ENCODE measurements around the gene C1orf115. TPM values are rescaled to one million over a fixed set of nuclear protein-coding genes. Genes with fewer than 3 reads are reported as not detected.
A peak's percentile ranks its signal among the peaks of the same experiment; 100 is the strongest.

C1orf115 gene
- total and polyA plus RNA-seq, 2 of the 4 experiments (the other 2 are of a cell fraction), result 0.07 to 0.18 TPM

DNA sequence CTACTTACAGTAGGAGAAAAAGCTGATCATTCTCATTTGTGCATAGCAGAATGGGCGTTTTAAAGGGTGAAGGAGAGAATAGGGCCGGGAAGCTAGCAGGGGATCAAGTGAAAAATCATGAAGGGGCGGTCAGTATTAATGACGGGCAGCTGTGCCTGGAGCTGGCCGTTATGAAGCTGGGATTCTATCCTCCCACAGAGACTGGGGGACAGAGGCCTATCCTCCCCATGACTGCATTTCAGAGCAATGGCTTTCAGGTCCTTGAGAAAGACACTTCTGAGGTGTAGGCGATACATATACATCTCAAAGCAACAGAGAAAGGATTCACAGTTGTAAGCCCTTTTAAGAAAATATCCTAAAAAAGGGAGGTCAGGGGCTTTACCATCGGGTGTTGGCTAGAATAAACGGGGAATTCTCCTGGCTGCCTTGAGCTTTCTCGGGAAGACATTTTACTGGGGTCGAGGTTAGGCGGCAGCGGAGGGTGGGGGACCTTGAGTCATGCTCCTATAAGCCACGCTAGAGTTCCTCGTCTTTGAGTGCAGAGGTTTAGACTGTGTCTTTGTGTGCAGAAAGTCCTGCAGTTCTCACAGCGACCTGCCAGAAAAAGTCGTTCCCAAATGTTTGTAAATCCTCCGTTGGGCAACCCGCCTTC is 57.4 kb downstream of the C1orf115 start:
- Histone ChIP-seq H3K9me3 (ENCODE audit: control insufficient read depth, insufficient read depth, low read length) (no peaks in the 10 kb centered on the region), H3K4me2 (ENCODE audit: low read depth, low read length) (peak overlapping the region; percentile 85), H2AFZ (replicated peaks; ENCODE audit: low read length, poor library complexity) (peak overlapping the region; percentile 99), H3K56ac (ENCODE audit: extremely low read depth, insufficient read depth, low read length) (no peak overlapping the region), H3K18ac (ENCODE audit: low read depth, low read length) (no peak overlapping the region), H3K14ac (replicated peaks; ENCODE audit: low read depth, low read length) (0 out of 2 replicates have a peak overlapping the region, but pooled peaks have one; percentile 2), H4K8ac (ENCODE audit: low read depth in 2 of 2, low read length in 2 of 2) (peak overlapping the region in 1 of 2 experiments; percentile 16; a peak in 1 of 4 replicates), H2BK20ac (ENCODE audit: low read depth, low read length) (no peak overlapping the region), H4K91ac (ENCODE audit: insufficient read depth, low read depth, low read length) (no peak overlapping the region), H3K27ac (ENCODE audit: insufficient read depth, low read length) (no peak overlapping the region), H2BK120ac (ENCODE audit: low read depth, low read length) (peak overlapping the region; percentile 28), H3K4ac (ENCODE audit: low read depth, low read length) (no peak overlapping the region), H2AK5ac (ENCODE audit: low read depth, low read length) (no peak overlapping the region), H3K36me3 (ENCODE audit: control insufficient read depth, insufficient read depth, low read length) (no peaks in the 10 kb centered on the region), H4K20me1 (ENCODE audit: insufficient read depth, low read length) (no peaks in the 10 kb centered on the region), H3K23ac (ENCODE audit: low read depth, low read length) (peak overlapping the region; percentile 20; the same call in 1 of the 2 replicates), H3K79me1 (ENCODE audit: low read depth in 1 of 2, low read length in 2 of 2) (peaks cover 3 to 4% of the 10 kb centered on the region in 2 experiments; a peak in 2 of 4 replicates), H4K5ac (ENCODE audit: low read depth, low read length) (no peak overlapping the region), H2BK5ac (ENCODE audit: low read depth, low read length, poor library complexity, severe bottlenecking) (no peak overlapping the region), H3K9ac (ENCODE audit: low read depth, low read length) (peak overlapping the region; percentile 20; the same call in 1 of the 2 replicates), H3K4me3 (ENCODE audit: insufficient read depth, low read depth, low read length) (peak overlapping the region; percentile 54), H2AK9ac (replicated peaks; ENCODE audit: low read depth, low read length, poor library complexity) (peak overlapping the region; percentile 2), H3K9me1 (ENCODE audit: insufficient read depth, low read length) (no peaks in the 10 kb centered on the region; the same call in 1 of the 2 replicates), H2BK15ac (ENCODE audit: low read depth, low read length) (no peak overlapping the region), H3K4me1 (ENCODE audit: control insufficient read depth, insufficient read depth, low read length) (no peaks in the 10 kb centered on the region), H3K27me3 (ENCODE audit: control insufficient read depth, insufficient read depth, low read length) (peaks cover 2% of the 10 kb centered on the region; the same call in 1 of the 2 replicates)
- CTCF ChIA-PET, result interaction anchor here (0.5 to 3.8 kb wide), 4 partner anchors 10 to 507 kb away, joined by 3 to 19 read pairs (median 11); no protein-coding TSS in a partner anchor
- POLR2A ChIA-PET (ENCODE audit: unreplicated experiment), result interaction anchor here (0.6 kb wide), 1 partner anchor 13 kb away, joined by 4 read pairs; no protein-coding TSS in a partner anchor
- BruUV-seq (replicated peaks), result no TSS peak
- TF ChIP-seq CEBPB (IDR thresholded peaks at IDR 0.05; ENCODE audit: low read depth, low read length) (peak; percentile 53; the same call in 1 of the 2 replicates), NFE2L2 (IDR thresholded peaks at IDR 0.05; ENCODE audit: low read depth, low read length) (no peak)
- dilution Hi-C loops (cut with HindIII; ENCODE audit: low sequenced_read_pairs, unreplicated experiment) (no loop called here), intact Hi-C loops (cut with micrococcal nuclease) (no loop called here), in situ Hi-C loops (cut with MboI; ENCODE audit: low sequenced_read_pairs) (no loop called here)
- no peak for DNase-seq
- WGBS, 2 experiments (ENCODE audit: extremely low coverage in 2 of 2, insufficient read length in 1 of 2), result no CpG with 5 or more reads among the region's 18 CpGs
- ATAC-seq (ENCODE audit: low read depth), result peak; percentile 43
